CD4-positive, alpha-beta T cell treated with Interleukin-2 at 100 ng/mL for 4 hours (primary cell): ENCODE results near the gene NUMBL.
"Not testable (repeated sequence)": the region's sequence is repeated elsewhere in the genome, so short reads cannot be mapped to it uniquely, and the experiment has no call there.

Source experiments
- DNase-seq: peaks from one replicate; pipeline ENCODE4 v3.0.0-alpha.2; 2020; ENCODE audit warnings: low spot score

Gene NUMBL

GRCh38 chr19:40690050-40690692 is at the start of gene NUMBL:
NUMBL (minus strand) TSS chr19:40690651; CDS start chr19:40690483, 168 bp downstream.
- DNase-seq, result no peak

DNA sequence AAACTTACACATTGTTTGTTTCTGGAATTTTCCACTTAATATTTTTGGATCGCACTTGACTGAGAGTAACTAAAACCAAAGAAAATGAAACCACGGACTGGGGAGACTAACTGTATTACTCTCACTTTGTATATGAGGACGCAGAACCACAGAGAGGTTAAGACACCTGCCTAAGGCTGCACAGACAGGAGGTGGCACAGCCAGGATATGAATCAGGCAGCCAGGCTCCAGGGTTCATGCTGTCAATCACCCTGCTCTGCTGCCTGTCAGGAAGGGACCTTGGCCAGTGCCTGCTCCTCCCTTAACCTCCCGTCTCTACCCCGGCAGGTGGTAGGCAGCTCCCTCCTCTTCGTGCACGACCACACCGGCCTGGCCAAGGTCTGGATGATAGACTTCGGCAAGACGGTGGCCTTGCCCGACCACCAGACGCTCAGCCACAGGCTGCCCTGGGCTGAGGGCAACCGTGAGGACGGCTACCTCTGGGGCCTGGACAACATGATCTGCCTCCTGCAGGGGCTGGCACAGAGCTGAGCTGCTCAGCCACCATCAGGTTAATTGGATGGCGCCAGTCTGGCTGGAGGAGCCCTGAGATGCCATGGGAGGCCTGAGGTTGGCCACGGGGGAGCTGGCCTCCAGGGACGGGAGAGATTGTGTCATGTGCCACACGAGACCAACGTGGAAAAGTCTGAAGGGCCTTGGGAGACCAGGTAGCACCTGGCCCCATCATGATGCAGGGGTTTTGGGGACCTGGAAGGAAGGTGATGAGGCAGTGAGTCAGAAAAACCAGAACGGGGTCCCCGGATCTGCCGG is 48.8 kb upstream of the NUMBL start:
- DNase-seq, result no peak

DNA sequence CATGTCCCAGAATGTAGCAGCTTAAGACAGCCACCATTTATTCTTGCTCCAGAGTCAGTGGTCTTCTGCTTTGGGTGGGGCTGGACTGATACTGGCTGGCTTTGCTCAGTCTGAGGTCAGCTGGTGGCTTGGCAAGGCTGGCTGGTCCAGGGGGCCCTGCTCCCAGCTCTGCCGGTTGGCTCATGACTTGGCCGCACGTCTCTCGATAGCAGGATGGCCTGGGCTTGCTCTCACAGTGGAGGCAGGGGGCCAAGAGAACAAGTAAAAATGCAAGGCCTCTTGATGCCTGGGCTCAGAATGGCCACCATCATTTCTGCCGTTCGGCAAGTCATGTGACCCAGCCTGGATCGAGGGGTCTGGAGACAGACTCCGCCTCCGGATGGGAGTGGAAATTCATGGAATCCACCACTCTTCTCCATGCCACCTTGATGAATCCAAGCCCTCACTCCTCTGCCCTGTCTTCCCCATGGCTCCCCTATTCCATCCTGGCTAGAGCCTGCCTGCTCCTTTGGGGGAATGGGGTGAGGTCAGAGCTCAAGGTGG is 46.7 kb upstream of the NUMBL start:
- DNase-seq, result no peak

DNA sequence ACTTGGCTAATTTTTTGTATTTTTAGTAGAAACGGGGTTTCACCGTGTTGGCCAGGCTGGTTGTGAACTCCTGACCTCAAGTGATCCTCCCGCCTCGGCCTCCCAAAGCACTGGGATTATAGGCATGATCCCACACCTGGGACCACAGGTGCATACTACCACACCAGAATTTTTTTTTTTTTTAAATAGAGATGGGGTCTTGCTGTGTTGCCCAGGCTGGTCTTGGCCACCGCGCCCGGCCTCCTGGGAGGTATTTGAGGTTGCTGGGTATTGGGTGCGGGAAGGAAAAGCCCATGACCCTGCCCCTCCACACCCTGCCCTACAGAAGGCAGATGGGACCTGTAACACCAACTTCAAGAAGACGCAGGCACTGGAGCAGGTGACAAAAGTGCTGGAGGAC is 46.2 kb upstream of the NUMBL start:
- DNase-seq, result no peak

- DNase-seq, result no peak
Observed at GRCh38 chr19:40735013-40735771, 44.7 kb upstream of the NUMBL start.

GRCh38 chr19:40733149-40733548 is 42.7 kb upstream of the NUMBL start:
- no peak for DNase-seq

GRCh38 chr19:40732304-40732703 is 41.9 kb upstream of the NUMBL start:
- not testable (repeated sequence) for DNase-seq

- DNase-seq, result not testable (repeated sequence)
Observed at GRCh38 chr19:40730065-40730464, 39.6 kb upstream of the NUMBL start.

GRCh38 chr19:40726279-40726678 is 35.8 kb upstream of the NUMBL start:
- no peak for DNase-seq

- DNase-seq, result no peak
Observed at GRCh38 chr19:40724855-40725254, 34.4 kb upstream of the NUMBL start.

GRCh38 chr19:40724315-40724714 is 33.9 kb upstream of the NUMBL start:
- no peak for DNase-seq

- DNase-seq, result no peak
Observed at GRCh38 chr19:40723661-40724254, 33.3 kb upstream of the NUMBL start.

- no peak for DNase-seq
Observed at GRCh38 chr19:40721936-40722661, 31.6 kb upstream of the NUMBL start.

DNA sequence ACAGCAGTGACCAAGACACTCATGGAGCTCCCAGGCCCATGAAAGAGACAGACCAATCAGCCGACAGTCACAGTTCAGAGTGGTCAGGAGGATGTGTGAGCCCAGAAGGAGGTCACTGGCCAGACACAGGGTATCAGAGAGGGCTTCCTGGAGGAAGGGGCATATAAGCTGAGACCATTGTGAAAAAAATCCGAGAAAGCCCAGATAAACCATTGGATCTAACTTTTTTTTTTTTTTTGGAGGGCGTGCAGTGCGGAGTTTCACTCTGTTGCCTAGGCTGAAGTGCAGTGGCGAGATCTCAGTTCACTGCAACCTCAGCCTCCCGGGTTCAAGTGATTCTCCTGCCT is 30.7 kb upstream of the NUMBL start:
- no peak for DNase-seq

DNA sequence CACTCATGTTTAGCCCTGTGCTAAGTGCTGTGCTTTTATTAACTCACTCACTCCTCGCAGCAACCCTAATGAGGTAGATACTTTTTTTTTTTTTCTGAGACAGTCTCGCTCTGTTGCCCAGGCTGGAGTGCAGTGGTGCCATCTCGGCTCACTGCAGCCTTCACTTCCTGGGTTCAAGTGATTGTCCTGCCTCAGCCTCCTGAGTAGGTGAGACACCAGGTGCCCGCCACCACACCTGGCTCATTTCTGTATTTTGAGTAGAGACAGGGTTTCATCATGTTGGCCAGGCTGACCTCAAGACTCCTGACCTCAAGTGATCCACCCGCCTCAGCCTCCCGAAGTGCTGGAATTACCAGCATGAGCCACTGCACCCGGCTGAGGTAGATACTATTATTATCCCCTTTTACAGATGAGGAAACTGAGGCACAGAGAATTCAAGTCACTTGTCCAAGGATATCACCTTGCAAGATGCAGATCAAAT is 29.0 kb upstream of the NUMBL start:
- no peak for DNase-seq

DNA sequence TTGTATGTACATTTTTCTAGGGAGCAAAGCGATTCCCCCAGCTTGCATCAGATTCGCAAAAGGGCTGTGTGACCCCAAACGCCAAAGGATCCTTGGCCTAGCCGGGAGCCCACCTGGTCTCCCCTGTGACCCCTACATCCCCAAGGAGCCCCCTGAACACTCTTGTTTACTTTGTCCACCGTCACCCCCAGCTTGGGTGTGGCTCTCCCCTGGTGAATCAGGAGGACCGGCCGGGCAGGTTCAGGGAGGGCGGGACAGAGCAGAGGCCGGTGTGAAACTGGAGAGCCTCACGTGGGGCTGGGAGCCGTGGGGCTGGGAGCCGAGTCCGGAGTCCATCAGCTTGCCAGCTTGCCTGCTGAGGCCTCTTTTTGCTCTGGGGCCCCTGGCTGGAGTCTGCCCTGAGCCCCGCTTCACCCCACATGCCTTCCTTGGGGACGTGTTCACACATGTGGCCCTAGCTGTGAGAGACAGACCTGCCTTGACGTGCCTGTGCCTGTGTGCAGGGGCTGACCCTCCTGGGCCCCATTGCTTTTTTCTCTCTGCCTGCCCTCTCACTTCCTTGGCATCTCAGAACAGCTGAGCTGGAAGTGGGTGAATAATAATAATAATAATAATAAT is 28.4 kb upstream of the NUMBL start:
- no peak for DNase-seq

- DNase-seq, result no peak
Observed at GRCh38 chr19:40717880-40718773, 27.7 kb upstream of the NUMBL start.

DNA sequence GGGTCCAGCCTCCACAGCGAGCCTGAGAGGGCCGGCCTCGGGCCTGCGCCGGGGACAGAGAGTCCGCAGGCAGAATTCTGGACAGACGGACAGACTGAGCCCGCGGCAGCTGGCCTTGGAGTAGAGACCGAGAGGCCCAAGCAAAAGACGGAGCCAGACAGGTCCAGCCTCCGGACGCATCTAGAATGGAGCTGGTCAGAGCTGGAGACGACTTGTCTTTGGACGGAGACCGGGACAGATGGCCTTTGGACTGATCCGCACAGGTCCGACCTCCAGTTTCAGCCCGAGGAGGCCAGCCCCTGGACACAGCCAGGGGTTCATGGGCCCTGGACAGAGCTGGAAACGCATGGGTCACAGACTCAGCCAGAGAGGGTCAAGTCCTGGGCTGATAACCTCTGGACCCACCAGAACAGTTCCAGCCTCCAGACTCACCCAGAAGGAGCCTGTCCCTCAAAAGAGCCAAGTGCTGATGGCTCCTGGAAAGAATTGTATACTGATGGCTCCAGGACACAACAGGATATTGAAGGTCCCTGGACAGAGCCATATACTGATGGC is 27.0 kb upstream of the NUMBL start:
- DNase-seq, result no peak

- peak; percentile 99 for DNase-seq
Observed at GRCh38 chr19:40716482-40717324, 26.3 kb upstream of the NUMBL start, which contains the start of the genes COQ8B and ITPKC. COQ8B (minus strand) TSS chr19:40716886; CDS start chr19:40714632, 2,254 bp downstream. ITPKC (plus strand) TSS chr19:40717112; CDS start chr19:40717136, 24 bp downstream.
